Ishikawa (cell line): ENCODE data around the gene ZNF615.

ENCODE experiments used
- CREB1 ChIP-seq: IDR thresholded peaks from 2 replicates; pipeline ENCODE4 v1.6.1; 2012; ENCODE audit warnings: low read depth
- EP300 ChIP-seq: IDR thresholded peaks from 2 replicates; pipeline ENCODE4 v1.6.1; 2012; ENCODE audit warnings: borderline replicate concordance
- MAX ChIP-seq: IDR thresholded peaks from 2 replicates; pipeline ENCODE4 v1.6.1; 2012

DNA sequence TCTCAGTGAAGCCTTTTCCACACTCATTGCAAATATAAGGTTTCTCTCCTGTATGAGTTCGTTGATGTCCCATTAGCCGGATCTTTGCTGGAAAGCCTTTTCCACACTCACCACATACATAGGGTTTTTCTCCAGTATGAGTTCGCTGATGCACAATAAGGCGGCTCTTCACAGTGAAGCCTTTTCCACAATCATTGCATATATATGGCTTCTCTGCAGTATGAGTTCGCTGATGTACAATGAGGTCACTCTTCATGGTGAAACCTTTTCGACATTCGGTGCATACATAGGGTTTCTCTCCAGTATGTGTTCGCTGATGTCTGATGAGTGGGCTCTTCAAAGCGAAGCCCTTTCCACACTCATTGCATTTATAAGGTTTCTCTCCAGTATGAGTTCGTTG lies 14.6 kb downstream of the ZNF615 start:
- TF ChIP-seq EP300 (no peak), MAX (no peak), CREB1 (no peak)
